Smooth muscle cell (in vitro differentiated cells): ENCODE measurements around the gene SH3BP5L. TPM values are rescaled to one million over a fixed set of nuclear protein-coding genes. Genes with fewer than 3 reads are reported as not detected.

Experiments used
- DNase-seq: peaks from one replicate; lab custom pipeline; 2025; ENCODE audit not compliant: unreplicated experiment; lab: John Stamatoyannopoulos, UW
- H2AFZ ChIP-seq: fragments of 200-600 bp; sonication (generic); 2 replicates; pipeline ENCODE4 v1.6.0; 2016; ENCODE audit warnings: antibody characterized with exemption, low read depth, mild to moderate bottlenecking
- H3F3A ChIP-seq: fragments of 200-600 bp; sonication (generic); 2 replicates; pipeline ENCODE4 v1.6.0; 2017; ENCODE audit warnings: antibody characterized with exemption, low read depth
- H3K27ac ChIP-seq: fragments of 200-600 bp; sonication (generic); 2 replicates; pipeline ENCODE4 v1.5.1; 2016; ENCODE audit warnings: low read depth, mild to moderate bottlenecking
- H3K27me3 ChIP-seq: fragments of 200-600 bp; sonication (generic); 2 replicates; pipeline ENCODE4 v1.6.1; 2016; ENCODE audit warnings: low read depth, mild to moderate bottlenecking
- H3K36me3 ChIP-seq: fragments of 200-600 bp; sonication (generic); 2 replicates; pipeline ENCODE4 v1.5.1; 2016; ENCODE audit warnings: low read depth
- H3K4me1 ChIP-seq: fragments of 200-600 bp; sonication (generic); 2 replicates; pipeline ENCODE4 v1.5.1; 2016; ENCODE audit warnings: low read depth
- H3K4me2 ChIP-seq: fragments of 200-600 bp; sonication (generic); 2 replicates; pipeline ENCODE4 v1.6.0; 2016; ENCODE audit warnings: mild to moderate bottlenecking
- H3K4me3 ChIP-seq: fragments of 200-600 bp; sonication (generic); 2 replicates; pipeline ENCODE4 v1.5.1; 2016; ENCODE audit warnings: mild to moderate bottlenecking
- H3K79me2 ChIP-seq: fragments of 200-600 bp; sonication (generic); 2 replicates; pipeline ENCODE4 v1.6.0; 2016; ENCODE audit warnings: low read depth, mild to moderate bottlenecking
- H3K9ac ChIP-seq: fragments of 200-600 bp; sonication (generic); 2 replicates; pipeline ENCODE4 v1.6.0; 2016; ENCODE audit warnings: low read depth
- H3K9me3 ChIP-seq: fragments of 200-600 bp; sonication (generic); replicated peaks from 2 replicates; pipeline ENCODE4 v1.5.1; 2016; ENCODE audit warnings: low read depth
- H4K20me1 ChIP-seq: fragments of 200-600 bp; sonication (generic); 2 replicates; pipeline ENCODE4 v1.6.0; 2016; ENCODE audit warnings: low read depth
- WGBS: methylation state at CpG from one replicate; pipeline ENCODE4 v1.1.7; 2016; ENCODE audit warnings: low lambda C conversion rate; 5-methylcytosine and 5-hydroxymethylcytosine counted together
- polyA plus RNA-seq: library from polyadenylated mRNA; unstranded; fragments of >200 nt; fragmentation: Nextera tagmentation; extraction: Ambion mirVana; gene quantifications from 2 replicates; pipeline ENCODE4 v1.2.1, GENCODE V29; 2016
- total RNA-seq: library from RNA; depleted of rRNA; stranded (reverse); fragments of >200 nt; gene quantifications from 2 replicates; pipeline ENCODE4 v1.2.3, GENCODE V29; 2014
- TF ChIP-seq, protein P1 (sequence below): fragments of 200-600 bp; sonication (generic); IDR thresholded peaks from 2 replicates; pipeline ENCODE4 v1.5.1; 2017; ENCODE audit warnings: borderline replicate concordance, mild to moderate bottlenecking, antibody characterized with exemption; ENCODE audit not compliant: insufficient read depth, poor library complexity, severe bottlenecking

The SH3BP5L gene
- total and polyA plus RNA-seq, 2 experiments from 2014 or later: 7.4 to 18.6 TPM

DNA sequence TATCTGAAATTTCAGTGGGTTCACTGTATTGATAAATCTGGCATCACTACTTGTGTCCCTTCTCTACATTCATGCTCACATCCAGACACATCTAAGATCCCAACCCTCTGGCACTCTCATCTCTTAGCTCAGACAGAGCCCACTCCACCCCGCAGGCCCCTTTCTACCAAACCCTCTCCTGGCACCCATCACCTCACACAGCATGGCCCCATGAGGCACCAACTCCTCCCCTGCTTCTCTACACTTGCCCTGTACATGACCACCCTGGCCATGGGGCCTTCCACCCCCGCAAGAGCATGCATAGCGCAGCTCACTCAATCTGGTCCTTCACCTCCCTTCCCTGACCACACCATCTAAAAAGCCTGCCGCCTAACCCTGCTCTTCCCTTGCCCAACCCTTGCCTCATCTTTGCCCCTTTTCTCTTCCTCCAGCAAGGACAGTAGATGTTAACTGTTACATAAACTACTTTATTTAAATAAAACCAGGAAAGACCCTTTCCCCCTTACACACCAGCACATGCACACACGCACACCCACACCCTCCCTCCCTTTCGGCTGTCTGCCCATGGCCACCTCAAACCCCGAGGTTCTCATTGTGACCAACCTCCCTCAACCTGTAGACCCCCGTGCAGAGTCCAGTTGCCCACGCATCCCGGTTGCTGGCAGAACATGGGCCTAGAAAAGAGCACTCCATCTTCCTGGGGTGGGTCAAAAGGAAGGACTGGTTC lies 15.6 kb downstream of the SH3BP5L start:
- Histone ChIP-seq H3K27ac (no peak overlapping the region), H3K27me3 (no peaks in the 10 kb centered on the region), H3K36me3 (no peaks in the 10 kb centered on the region), H3K4me1 (no peaks in the 10 kb centered on the region), H3F3A (no peaks in the 10 kb centered on the region), H3K4me2 (no peak overlapping the region), H3K4me3 (no peak overlapping the region), H3K79me2 (no peaks in the 10 kb centered on the region), H2AFZ (no peak overlapping the region), H3K9me3 (no peaks in the 10 kb centered on the region), H3K9ac (no peak overlapping the region), H4K20me1 (no peaks in the 10 kb centered on the region)
- no peak for DNase-seq
- WGBS: 93% methylated on average over 10 of the region's 10 CpGs
- TF ChIP-seq, protein P1, sequence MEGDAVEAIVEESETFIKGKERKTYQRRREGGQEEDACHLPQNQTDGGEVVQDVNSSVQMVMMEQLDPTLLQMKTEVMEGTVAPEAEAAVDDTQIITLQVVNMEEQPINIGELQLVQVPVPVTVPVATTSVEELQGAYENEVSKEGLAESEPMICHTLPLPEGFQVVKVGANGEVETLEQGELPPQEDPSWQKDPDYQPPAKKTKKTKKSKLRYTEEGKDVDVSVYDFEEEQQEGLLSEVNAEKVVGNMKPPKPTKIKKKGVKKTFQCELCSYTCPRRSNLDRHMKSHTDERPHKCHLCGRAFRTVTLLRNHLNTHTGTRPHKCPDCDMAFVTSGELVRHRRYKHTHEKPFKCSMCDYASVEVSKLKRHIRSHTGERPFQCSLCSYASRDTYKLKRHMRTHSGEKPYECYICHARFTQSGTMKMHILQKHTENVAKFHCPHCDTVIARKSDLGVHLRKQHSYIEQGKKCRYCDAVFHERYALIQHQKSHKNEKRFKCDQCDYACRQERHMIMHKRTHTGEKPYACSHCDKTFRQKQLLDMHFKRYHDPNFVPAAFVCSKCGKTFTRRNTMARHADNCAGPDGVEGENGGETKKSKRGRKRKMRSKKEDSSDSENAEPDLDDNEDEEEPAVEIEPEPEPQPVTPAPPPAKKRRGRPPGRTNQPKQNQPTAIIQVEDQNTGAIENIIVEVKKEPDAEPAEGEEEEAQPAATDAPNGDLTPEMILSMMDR: no peak

DNA sequence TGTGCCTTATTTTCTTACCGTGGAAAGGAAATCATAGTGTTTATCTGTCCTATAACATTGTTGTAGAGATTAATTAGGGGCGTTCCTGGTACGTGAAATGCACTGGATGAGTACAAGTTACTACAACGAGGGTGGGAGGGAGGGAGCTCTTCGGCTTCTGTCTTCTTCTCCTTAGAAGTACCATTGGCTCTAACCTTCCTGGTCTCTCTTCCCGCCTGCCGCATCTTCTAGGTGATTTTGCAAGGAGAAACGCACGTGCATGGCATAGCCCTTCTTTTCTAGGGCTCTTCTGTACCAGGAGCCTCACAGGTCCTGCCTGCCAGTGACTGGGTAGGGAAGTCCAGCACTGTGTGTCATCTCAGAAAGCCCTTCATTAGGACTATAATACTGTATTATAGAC lies 16.8 kb downstream of the SH3BP5L start:
- Histone ChIP-seq H3K79me2 (no peaks in the 10 kb centered on the region), H3K27ac (no peak overlapping the region), H4K20me1 (no peaks in the 10 kb centered on the region), H3K4me1 (no peaks in the 10 kb centered on the region), H3K27me3 (no peaks in the 10 kb centered on the region), H3K36me3 (no peaks in the 10 kb centered on the region), H3K9ac (no peak overlapping the region), H2AFZ (no peak overlapping the region), H3K4me3 (no peak overlapping the region), H3K4me2 (no peak overlapping the region), H3F3A (no peaks in the 10 kb centered on the region), H3K9me3 (no peaks in the 10 kb centered on the region)
- 89% methylated on average over 9 of the region's 9 CpGs for WGBS
- TF ChIP-seq, protein P1: no peak
- no peak for DNase-seq

DNA sequence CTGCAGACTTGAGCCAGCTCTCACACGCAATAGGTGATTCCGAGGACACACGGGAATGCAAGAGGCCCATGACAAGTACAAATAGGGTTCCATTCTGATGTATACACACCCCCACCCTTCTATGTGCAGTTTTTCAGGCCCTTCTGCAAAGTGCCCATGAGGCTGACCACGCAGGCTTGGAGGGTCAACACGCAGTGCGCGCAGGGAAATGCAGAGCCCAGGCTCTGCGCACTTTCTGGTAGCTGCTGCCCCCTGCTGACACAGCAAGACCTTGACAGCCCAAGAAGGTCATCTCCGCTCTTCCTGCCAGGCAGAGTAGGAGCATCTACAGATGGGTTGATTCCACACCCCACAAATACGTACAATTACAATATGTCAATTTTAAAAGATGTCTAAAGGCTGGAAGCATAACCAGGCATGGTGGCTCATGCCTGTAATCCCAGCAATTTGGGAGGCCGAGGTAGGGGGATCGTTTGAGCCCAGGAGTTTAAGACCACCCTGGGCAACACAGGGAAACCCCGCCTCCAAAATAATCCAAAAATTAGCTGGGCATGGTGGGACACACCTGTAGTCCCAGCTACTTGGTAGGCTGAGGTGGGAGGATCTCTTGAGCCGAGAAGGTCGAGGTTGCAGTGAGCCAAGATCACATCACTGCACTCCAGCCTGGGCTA lies 18.5 kb downstream of the SH3BP5L start:
- Histone ChIP-seq H3K9ac (no peak overlapping the region), H3F3A (no peaks in the 10 kb centered on the region), H4K20me1 (no peaks in the 10 kb centered on the region), H3K27me3 (no peaks in the 10 kb centered on the region), H3K4me1 (no peaks in the 10 kb centered on the region), H3K79me2 (no peaks in the 10 kb centered on the region), H3K9me3 (no peaks in the 10 kb centered on the region), H3K36me3 (no peaks in the 10 kb centered on the region), H2AFZ (no peak overlapping the region), H3K4me3 (no peak overlapping the region), H3K27ac (no peak overlapping the region), H3K4me2 (no peak overlapping the region)
- 54% methylated on average over 15 of the region's 15 CpGs for WGBS
- TF ChIP-seq, protein P1: peak; percentile 37
- DNase-seq: no peak
